Ectodermal cell (in vitro differentiated cells): ENCODE results near the gene MTA1.
A peak's percentile ranks its signal among the peaks of the same experiment; 100 is the strongest.

Experiments
- H3K27ac ChIP-seq: 2 replicates; pipeline ENCODE4 v1.7.0; 2013; ENCODE audit warnings: mild to moderate bottlenecking, low read depth, low read length; ENCODE audit not compliant: insufficient read depth, poor library complexity, severe bottlenecking
- H3K27me3 ChIP-seq: 2 replicates; pipeline ENCODE4 v1.7.0; 2013; ENCODE audit warnings: mild to moderate bottlenecking, low read length; ENCODE audit not compliant: insufficient read depth, control insufficient read depth, poor library complexity, severe bottlenecking
- H3K36me3 ChIP-seq: one replicate; pipeline ENCODE4 v1.7.0; 2013; ENCODE audit warnings: low read length; ENCODE audit not compliant: control insufficient read depth, insufficient read depth
- H3K4me1 ChIP-seq: one replicate; pipeline ENCODE4 v1.7.0; 2013; ENCODE audit warnings: low read length; ENCODE audit not compliant: control insufficient read depth, insufficient read depth
- H3K4me3 ChIP-seq: 2 replicates; pipeline ENCODE4 v1.7.0; 2013; ENCODE audit warnings: low read depth, low read length, control low read depth; ENCODE audit not compliant: insufficient read depth
- H3K9me3 ChIP-seq: 2 replicates; pipeline ENCODE4 v1.7.0; 2013; ENCODE audit warnings: mild to moderate bottlenecking, low read length, moderate library complexity; ENCODE audit not compliant: control insufficient read depth
- WGBS, 2 experiments: methylation state at CpG; one replicate each; pipeline ENCODE4 v1.1.7; 2013; ENCODE audit warnings: missing lambda C conversion rate in 2 of 2; 5-methylcytosine and 5-hydroxymethylcytosine counted together

MTA1 gene

GRCh38 chr14:105395538-105395854 is 24.1 kb upstream of the MTA1 start:
- Histone ChIP-seq H3K36me3 (peaks cover 14% of the 10 kb centered on the region), H3K9me3 (peaks cover 8% of the 10 kb centered on the region), H3K4me3 (no peak overlapping the region), H3K27me3 (no peaks in the 10 kb centered on the region), H3K27ac (no peak overlapping the region), H3K4me1 (no peaks in the 10 kb centered on the region)
- 90 to 95% methylated on average over 8 of the region's 8 CpGs for WGBS, 2 experiments

DNA sequence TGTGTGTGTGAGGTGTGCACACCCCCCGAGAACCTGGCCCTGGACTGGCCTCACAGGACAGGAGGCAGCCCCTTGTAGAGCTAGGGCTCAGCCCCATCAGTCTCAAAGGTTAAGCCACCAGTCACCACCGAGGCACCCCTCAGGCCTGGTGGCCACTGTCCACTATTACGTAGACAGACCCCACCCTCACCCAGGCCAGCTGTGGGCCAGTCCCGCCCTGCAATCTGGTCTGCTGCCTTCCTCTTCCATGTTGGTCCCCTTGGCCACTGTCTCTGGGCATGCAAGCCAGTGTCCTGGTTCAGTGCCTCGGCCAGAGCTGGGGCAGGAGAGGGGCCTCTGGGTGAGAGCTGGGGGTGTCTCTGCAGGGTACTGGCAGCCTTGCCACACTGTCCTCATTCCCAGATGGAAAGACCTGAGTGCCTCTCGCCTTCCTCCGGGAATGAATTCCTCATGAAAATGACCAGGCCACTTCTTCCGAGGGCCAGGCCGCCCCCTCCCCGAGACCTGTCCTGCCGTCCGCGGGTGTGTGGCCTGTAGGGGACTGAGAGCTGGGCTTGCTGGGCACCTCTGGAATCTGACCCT is 22.2 kb upstream of the MTA1 start:
- WGBS, 2 experiments: 93 to 95% methylated on average over 13 of the region's 13 CpGs
- Histone ChIP-seq H3K4me3 (peak overlapping the region; percentile 53), H3K27ac (no peak overlapping the region), H3K27me3 (no peaks in the 10 kb centered on the region), H3K36me3 (peaks cover 22% of the 10 kb centered on the region), H3K4me1 (no peaks in the 10 kb centered on the region), H3K9me3 (peaks cover 8% of the 10 kb centered on the region)

DNA sequence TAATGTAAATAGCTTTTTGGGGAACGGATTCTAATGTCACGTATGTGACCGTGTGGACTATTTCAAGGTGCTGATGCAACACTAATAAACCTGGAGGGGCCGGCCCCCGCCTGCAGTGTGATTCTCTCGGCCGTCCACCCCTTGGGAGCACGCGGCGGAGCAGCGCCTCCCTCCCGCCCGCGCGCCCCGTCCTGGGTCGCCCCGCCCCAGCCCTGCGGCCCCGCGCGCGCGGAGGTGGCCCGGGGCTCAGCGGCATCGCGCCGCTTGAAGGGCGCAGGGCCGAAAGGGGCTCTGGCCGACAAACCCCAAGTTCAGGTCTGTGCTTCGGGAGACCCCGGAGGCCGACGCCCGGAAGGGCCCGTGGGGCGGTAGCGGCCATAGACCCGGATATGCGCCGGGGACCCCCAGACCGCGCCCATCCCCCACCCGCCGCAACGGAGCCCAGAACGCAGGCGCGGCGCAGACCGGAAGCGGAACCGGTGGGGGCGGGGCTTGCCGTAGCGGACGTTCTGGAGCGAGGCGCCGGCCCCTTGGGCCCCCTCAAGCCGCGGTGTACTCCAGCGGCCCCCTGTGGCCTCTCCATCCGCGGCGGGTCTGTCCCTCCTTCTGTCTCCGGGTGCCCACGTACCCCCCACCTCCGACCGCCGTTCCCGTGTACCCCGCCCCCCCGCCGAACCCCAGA is 21.4 kb upstream of the MTA1 start, which contains the start of gene TEX22:
Gene TEX22, plus strand, starts transcription at position 495 of the 682 bp plus-strand sequence. CDS start 803 bp downstream, outside the sequence.
- Histone ChIP-seq H3K36me3 (peaks cover 22% of the 10 kb centered on the region), H3K27ac (no peak within 1 kb of the TSS), H3K27me3 (no peaks in the 10 kb centered on the region), H3K4me3 (peak within 1 kb of the TSS; percentile 53), H3K9me3 (peaks cover 8% of the 10 kb centered on the region), H3K4me1 (no peaks in the 10 kb centered on the region)
- WGBS, 2 experiments: 8 to 10% methylated on average over 77 of the region's 77 CpGs

DNA sequence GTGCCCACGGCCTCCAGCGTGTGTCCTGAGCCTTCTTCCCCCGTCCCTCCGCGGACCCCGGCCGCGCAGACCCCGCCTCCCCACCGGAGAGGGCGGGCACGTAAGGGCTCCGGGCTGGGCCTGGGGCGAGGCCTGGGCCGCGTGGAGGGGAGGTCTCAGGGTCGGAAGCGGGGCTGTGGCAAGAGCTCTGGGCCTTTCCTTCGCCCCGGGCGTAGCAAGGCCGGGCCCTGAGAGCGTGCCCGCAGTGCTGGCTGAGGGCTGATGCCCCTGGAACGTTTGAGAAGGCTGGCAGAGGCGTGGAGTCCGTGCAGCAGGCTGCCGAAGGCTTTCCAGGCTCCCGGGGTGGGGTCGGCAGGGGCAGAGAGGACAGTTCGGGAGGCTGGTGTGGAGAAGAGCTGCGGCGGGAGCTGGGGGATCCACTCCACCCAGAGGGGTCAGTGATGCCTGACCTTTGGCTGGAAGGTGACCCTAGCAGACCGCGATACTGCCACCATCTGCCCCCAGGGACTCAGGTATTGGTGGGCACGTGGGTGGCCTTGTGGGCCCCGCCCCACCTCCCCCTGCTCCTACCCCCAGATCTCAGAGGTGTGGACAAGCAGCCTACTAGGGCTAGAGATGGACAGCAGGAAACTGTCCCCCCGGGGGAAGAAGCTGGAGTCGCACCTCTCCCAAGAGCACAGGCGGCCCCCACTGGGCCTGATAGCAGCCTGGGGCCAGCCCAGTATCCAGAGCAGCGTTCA is 20.7 kb upstream of the MTA1 start:
- H3K4me3 ChIP-seq: peak overlapping the region; percentile 53
- H3K4me1 ChIP-seq: no peaks in the 10 kb centered on the region

DNA sequence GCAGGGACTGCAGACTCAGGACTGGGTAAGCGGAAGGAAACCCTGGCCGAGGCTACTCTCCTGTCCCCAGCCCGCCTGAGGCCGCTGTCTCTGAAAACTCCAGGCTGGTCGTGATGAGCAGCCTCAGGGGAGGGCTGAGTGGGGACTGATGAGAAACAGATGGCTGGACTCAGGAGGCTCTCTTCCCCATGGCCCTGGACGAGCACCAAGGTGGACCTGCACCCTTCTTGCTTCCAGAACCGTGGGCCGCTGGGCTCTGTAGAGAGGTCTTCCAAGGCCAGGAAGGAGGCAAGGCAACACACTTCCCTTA is 20.2 kb upstream of the MTA1 start:
- Histone ChIP-seq H3K4me3 (peak overlapping the region; percentile 53), H3K4me1 (no peaks in the 10 kb centered on the region), H3K36me3 (peaks cover 22% of the 10 kb centered on the region), H3K9me3 (peaks cover 8% of the 10 kb centered on the region), H3K27me3 (no peaks in the 10 kb centered on the region), H3K27ac (no peak overlapping the region)
- WGBS, 2 experiments: 93 to 96% methylated on average over 8 of the region's 8 CpGs

More for the DNA sequence above, 20.7 kb upstream of the MTA1 start:
- Histone ChIP-seq H3K9me3 (peaks cover 8% of the 10 kb centered on the region), H3K36me3 (peaks cover 22% of the 10 kb centered on the region), H3K27me3 (no peaks in the 10 kb centered on the region), H3K27ac (no peak overlapping the region)
- 50 to 51% methylated on average over 41 of the region's 41 CpGs for whole genome bisulfite sequencing, 2 experiments

- H3K4me1 ChIP-seq: no peaks in the 10 kb centered on the region
- H3K27me3 ChIP-seq: no peaks in the 10 kb centered on the region
- peaks cover 22% of the 10 kb centered on the region for H3K36me3 ChIP-seq
- peaks cover 8% of the 10 kb centered on the region for H3K9me3 ChIP-seq
- 96% methylated on average over 9 of the region's 9 CpGs for WGBS, 2 experiments
- no peak overlapping the region for H3K27ac ChIP-seq
- H3K4me3 ChIP-seq: no peak overlapping the region
Measured at GRCh38 chr14:105400016-105400415, 19.6 kb upstream of the MTA1 start.

- Histone ChIP-seq H3K36me3 (peaks cover 22% of the 10 kb centered on the region), H3K4me3 (no peak overlapping the region), H3K27ac (no peak overlapping the region), H3K27me3 (no peaks in the 10 kb centered on the region), H3K4me1 (no peaks in the 10 kb centered on the region), H3K9me3 (peaks cover 8% of the 10 kb centered on the region)
- WGBS, 2 experiments: 91 to 94% methylated on average over 9 of the region's 9 CpGs
Measured at GRCh38 chr14:105401699-105402098, 17.9 kb upstream of the MTA1 start.

DNA sequence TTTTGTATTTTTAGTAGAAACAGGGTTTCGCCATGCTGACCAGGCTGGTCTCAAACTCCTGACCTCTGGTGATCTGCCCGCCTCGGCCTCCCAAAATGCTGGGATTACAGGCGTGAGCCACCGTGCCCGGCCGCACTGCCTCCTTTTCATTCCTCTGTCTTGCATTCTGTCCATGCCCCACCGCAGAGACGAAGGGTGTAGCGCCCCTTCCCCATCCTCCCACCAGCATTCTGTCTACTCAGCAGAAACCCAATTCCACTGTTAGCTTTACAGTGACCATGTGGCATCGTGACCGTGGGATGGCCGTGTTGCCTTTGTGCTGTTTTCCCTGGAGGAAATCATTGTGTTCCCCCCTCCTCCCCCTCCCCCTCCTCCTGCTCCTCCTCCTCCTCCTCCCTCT is 11.0 kb upstream of the MTA1 start:
- WGBS, 2 experiments: 84 to 86% methylated on average over 13 of the region's 13 CpGs
- H3K4me1 ChIP-seq: peaks cover 9% of the 10 kb centered on the region
- peaks cover 49% of the 10 kb centered on the region for H3K27me3 ChIP-seq
- no peaks in the 10 kb centered on the region for H3K36me3 ChIP-seq
- no peak overlapping the region for H3K4me3 ChIP-seq
- H3K9me3 ChIP-seq: no peaks in the 10 kb centered on the region
- H3K27ac ChIP-seq: no peak overlapping the region

GRCh38 chr14:105409364-105409763 is 10.3 kb upstream of the MTA1 start:
- WGBS, 2 experiments: 89 to 97% methylated on average over 3 of the region's 3 CpGs
- Histone ChIP-seq H3K4me1 (peaks cover 10% of the 10 kb centered on the region), H3K4me3 (no peak overlapping the region), H3K27me3 (peaks cover 57% of the 10 kb centered on the region), H3K27ac (no peak overlapping the region), H3K9me3 (no peaks in the 10 kb centered on the region), H3K36me3 (no peaks in the 10 kb centered on the region)

GRCh38 chr14:105410642-105411016 is 9.0 kb upstream of the MTA1 start:
- Histone ChIP-seq H3K27ac (no peak overlapping the region), H3K36me3 (no peaks in the 10 kb centered on the region), H3K4me3 (no peak overlapping the region), H3K9me3 (no peaks in the 10 kb centered on the region), H3K27me3 (peaks cover 65% of the 10 kb centered on the region), H3K4me1 (peaks cover 12% of the 10 kb centered on the region)
- WGBS, 2 experiments: 46 to 51% methylated on average over 5 of the region's 5 CpGs
